ENCODE results near the gene DBX2. TPM values are rescaled to one million over a fixed set of nuclear protein-coding genes. Genes with fewer than 3 reads are reported as not detected.

Gene DBX2
- total RNA-seq, 1 donor from 2014 or later, result not detected

GRCh38 chr12:45012749-45013148, 38.1 kb downstream of the DBX2 start:
- Mint-ChIP-seq H3K27ac (no peak overlapping the region), H3K9me3 (no peaks in the 10 kb centered on the region), H3K4me1 (no peaks in the 10 kb centered on the region), H3K27me3 (ENCODE audit: insufficient read depth, low read depth) (peaks cover 2% of the 10 kb centered on the region), H3K36me3 (no peaks in the 10 kb centered on the region), H3K4me3 (no peak overlapping the region)
- Histone ChIP-seq H3K27me3 (no peaks in the 10 kb centered on the region), H3K4me1 (no peaks in the 10 kb centered on the region), H3F3A (ENCODE audit: low read depth) (no peaks in the 10 kb centered on the region), H2AFZ (replicated peaks) (no peak overlapping the region), H3K79me2 (ENCODE audit: low read depth) (no peaks in the 10 kb centered on the region), H3K36me3 (no peaks in the 10 kb centered on the region), H3K4me3 (no peak overlapping the region), H3K9me3 (ENCODE audit: low read depth) (no peaks in the 10 kb centered on the region), H4K20me1 (ENCODE audit: low read depth) (no peaks in the 10 kb centered on the region), H3K27ac (no peak overlapping the region), H3K4me2 (no peak overlapping the region), H3K9ac (no peak overlapping the region)
- no peak for TF ChIP-seq EZH2phosphoT487 (IDR thresholded peaks at IDR 0.05)
- TF ChIP-seq, protein P1, sequence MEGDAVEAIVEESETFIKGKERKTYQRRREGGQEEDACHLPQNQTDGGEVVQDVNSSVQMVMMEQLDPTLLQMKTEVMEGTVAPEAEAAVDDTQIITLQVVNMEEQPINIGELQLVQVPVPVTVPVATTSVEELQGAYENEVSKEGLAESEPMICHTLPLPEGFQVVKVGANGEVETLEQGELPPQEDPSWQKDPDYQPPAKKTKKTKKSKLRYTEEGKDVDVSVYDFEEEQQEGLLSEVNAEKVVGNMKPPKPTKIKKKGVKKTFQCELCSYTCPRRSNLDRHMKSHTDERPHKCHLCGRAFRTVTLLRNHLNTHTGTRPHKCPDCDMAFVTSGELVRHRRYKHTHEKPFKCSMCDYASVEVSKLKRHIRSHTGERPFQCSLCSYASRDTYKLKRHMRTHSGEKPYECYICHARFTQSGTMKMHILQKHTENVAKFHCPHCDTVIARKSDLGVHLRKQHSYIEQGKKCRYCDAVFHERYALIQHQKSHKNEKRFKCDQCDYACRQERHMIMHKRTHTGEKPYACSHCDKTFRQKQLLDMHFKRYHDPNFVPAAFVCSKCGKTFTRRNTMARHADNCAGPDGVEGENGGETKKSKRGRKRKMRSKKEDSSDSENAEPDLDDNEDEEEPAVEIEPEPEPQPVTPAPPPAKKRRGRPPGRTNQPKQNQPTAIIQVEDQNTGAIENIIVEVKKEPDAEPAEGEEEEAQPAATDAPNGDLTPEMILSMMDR (IDR thresholded peaks at IDR 0.05), result no peak
- TF ChIP-seq EZH2 (IDR thresholded peaks at IDR 0.05), result no peak
- DNase-seq (ENCODE audit: low spot score), result no peak

- H3K27ac ChIP-seq, result no peak overlapping the region
- no peak overlapping the region for H2AFZ ChIP-seq (replicated peaks)
- H3K4me2 ChIP-seq, result no peak overlapping the region
- H3K27me3 ChIP-seq, result no peaks in the 10 kb centered on the region
- TF ChIP-seq EZH2phosphoT487 (IDR thresholded peaks at IDR 0.05) (no peak), EZH2 (IDR thresholded peaks at IDR 0.05) (no peak)
- TF ChIP-seq, protein P1 (IDR thresholded peaks at IDR 0.05), result no peak
- no peak overlapping the region for H3K4me3 ChIP-seq
- H4K20me1 ChIP-seq (ENCODE audit: low read depth), result no peaks in the 10 kb centered on the region
- H3F3A ChIP-seq (ENCODE audit: low read depth), result no peaks in the 10 kb centered on the region
- H3K79me2 ChIP-seq (ENCODE audit: low read depth), result no peaks in the 10 kb centered on the region
- H3K4me1 ChIP-seq, result no peaks in the 10 kb centered on the region
- H3K4me3 Mint-ChIP-seq, result no peak overlapping the region
- no peak overlapping the region for H3K9ac ChIP-seq
- no peaks in the 10 kb centered on the region for H3K9me3 ChIP-seq (ENCODE audit: low read depth)
- no peaks in the 10 kb centered on the region for H3K9me3 Mint-ChIP-seq
- DNase-seq (ENCODE audit: low spot score), result no peak
- no peak overlapping the region for H3K27ac Mint-ChIP-seq
- H3K36me3 ChIP-seq, result no peaks in the 10 kb centered on the region
- H3K36me3 Mint-ChIP-seq, result no peaks in the 10 kb centered on the region
- no peaks in the 10 kb centered on the region for H3K4me1 Mint-ChIP-seq
- no peaks in the 10 kb centered on the region for H3K27me3 Mint-ChIP-seq (ENCODE audit: insufficient read depth, low read depth)
Observed at GRCh38 chr12:45010059-45010458, 40.8 kb downstream of the DBX2 start.

DNA sequence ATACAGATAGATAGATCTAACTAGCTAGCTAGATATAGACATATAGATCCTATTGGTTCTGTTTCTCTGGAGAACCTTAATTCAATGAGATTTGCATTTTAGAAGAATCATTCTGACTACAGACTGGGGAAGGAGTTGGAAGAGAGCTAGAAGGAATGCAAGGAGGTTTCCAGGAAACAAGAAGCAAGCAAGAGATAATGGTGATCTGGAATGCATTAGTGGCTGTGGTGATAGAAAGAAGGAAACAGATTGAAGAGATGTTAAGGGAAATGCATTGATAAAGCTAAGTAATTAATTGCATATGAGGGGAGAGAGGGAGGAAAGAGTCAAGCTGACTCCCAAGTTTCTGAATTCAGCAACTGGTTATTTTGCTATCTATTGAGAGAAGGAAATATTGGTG, 42.7 kb downstream of the DBX2 start:
- H3K36me3 Mint-ChIP-seq, result no peaks in the 10 kb centered on the region
- DNase-seq (ENCODE audit: low spot score), result no peak
- Histone ChIP-seq H3K4me2 (no peak overlapping the region), H3K4me3 (no peak overlapping the region), H3K27me3 (no peaks in the 10 kb centered on the region), H3K27ac (no peak overlapping the region), H3K4me1 (no peaks in the 10 kb centered on the region), H3K79me2 (ENCODE audit: low read depth) (no peaks in the 10 kb centered on the region), H3F3A (ENCODE audit: low read depth) (no peaks in the 10 kb centered on the region), H3K9ac (no peak overlapping the region), H3K9me3 (ENCODE audit: low read depth) (no peaks in the 10 kb centered on the region), H3K36me3 (no peaks in the 10 kb centered on the region), H2AFZ (replicated peaks) (no peak overlapping the region), H4K20me1 (ENCODE audit: low read depth) (no peaks in the 10 kb centered on the region)
- no peaks in the 10 kb centered on the region for H3K27me3 Mint-ChIP-seq (ENCODE audit: insufficient read depth, low read depth)
- no peaks in the 10 kb centered on the region for H3K9me3 Mint-ChIP-seq
- H3K27ac Mint-ChIP-seq, result no peak overlapping the region
- TF ChIP-seq EZH2 (IDR thresholded peaks at IDR 0.05) (no peak), EZH2phosphoT487 (IDR thresholded peaks at IDR 0.05) (no peak)
- TF ChIP-seq, protein P1 (IDR thresholded peaks at IDR 0.05), result no peak
- no peak overlapping the region for H3K4me3 Mint-ChIP-seq
- H3K4me1 Mint-ChIP-seq, result no peaks in the 10 kb centered on the region

Data from neural progenitor cell (in vitro differentiated cells).